ENCODE data around the gene GPD1L. TPM values are rescaled to one million over a fixed set of nuclear protein-coding genes. Genes with fewer than 3 reads are reported as not detected.

Gene GPD1L
- polyA plus RNA-seq, 1 donor from 2014 or later: 18.2 TPM

DNA sequence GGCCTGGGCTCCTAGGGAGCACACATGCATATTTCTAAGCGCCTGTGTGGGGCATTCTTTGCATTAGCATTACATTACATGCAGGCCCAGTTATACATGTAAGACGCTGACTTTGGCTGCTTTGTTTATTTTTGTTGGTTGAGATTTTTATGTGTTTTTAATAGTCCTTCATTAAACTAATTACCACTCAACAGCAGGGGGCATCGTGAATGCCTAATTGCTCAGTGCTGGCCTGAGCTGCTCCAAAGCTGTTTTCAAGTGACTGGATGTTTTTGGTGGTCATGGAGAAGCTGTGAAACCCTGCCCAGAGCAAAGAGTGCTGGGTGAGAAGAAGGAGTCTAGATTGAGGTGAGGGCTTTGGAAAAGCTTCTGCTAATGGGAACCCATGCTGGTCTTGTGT lies 41.5 kb downstream of the GPD1L start:
- Histone ChIP-seq H3F3A (ENCODE audit: insufficient read depth, low read length, poor library complexity, severe bottlenecking) (no peaks in the 10 kb centered on the region), H4K20me1 (ENCODE audit: insufficient read depth) (no peaks in the 10 kb centered on the region), H2AFZ (ENCODE audit: low read depth, low read length) (no peak overlapping the region), H3K9ac (ENCODE audit: low read length) (no peak overlapping the region), H3K79me2 (replicated peaks; ENCODE audit: insufficient read depth, low read length) (no peaks in the 10 kb centered on the region), H3K36me3 (ENCODE audit: insufficient read depth, low read length) (no peaks in the 10 kb centered on the region), H3K4me3 (ENCODE audit: low read length) (no peak overlapping the region), H3K27me3 (ENCODE audit: insufficient read depth, low read depth, low read length) (no peaks in the 10 kb centered on the region), H3K27ac (ENCODE audit: low read length) (no peak overlapping the region), H3K9me3 (ENCODE audit: low read length) (no peaks in the 10 kb centered on the region), H3K9me2 (ENCODE audit: insufficient read depth, low read length) (no peaks in the 10 kb centered on the region), H3K4me2 (ENCODE audit: low read length) (no peak overlapping the region)
- no peak for TF ChIP-seq POLR2AphosphoS5 (IDR thresholded peaks at IDR 0.05)
- TF ChIP-seq REST (IDR thresholded peaks at IDR 0.05; ENCODE audit: borderline replicate concordance): no peak
- TF ChIP-seq EZH2 (IDR thresholded peaks at IDR 0.05; ENCODE audit: borderline replicate concordance, insufficient read depth, low read length, poor library complexity, severe bottlenecking): no peak

DNA sequence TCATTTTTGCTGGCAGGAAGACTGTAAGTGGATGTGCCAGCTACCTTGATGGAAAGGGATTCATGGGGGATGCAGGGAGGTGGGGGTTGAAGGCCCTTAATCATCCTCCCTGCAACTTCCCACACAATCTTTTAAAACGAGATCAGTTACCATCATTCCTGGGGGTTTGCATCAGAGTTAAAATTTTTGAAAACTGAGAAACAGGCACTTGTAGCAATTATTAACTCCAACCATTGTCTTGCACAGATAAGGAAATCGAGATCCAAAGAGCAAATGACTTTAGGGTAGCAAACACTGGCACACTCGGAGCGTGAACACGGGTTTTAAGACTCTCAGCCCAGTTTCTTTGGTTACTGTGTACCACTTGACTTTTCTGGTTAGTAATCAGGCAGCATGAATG lies 41.9 kb downstream of the GPD1L start:
- H3K9ac ChIP-seq (ENCODE audit: low read length): no peak overlapping the region
- no peaks in the 10 kb centered on the region for H3K27me3 ChIP-seq (ENCODE audit: insufficient read depth, low read depth, low read length)
- H3K27ac ChIP-seq (ENCODE audit: low read length): no peak overlapping the region
- no peaks in the 10 kb centered on the region for H4K20me1 ChIP-seq (ENCODE audit: insufficient read depth)
- H3K9me3 ChIP-seq (ENCODE audit: low read length): no peaks in the 10 kb centered on the region
- TF ChIP-seq EP300 (conservative IDR thresholded peaks at IDR 0.05; ENCODE audit: poor library complexity, severe bottlenecking): no peak
- TF ChIP-seq MXI1 (conservative IDR thresholded peaks at IDR 0.05; ENCODE audit: poor library complexity, severe bottlenecking): no peak
- TF ChIP-seq TAF1 (IDR thresholded peaks at IDR 0.05; ENCODE audit: low read depth): no peak
- no peak for TF ChIP-seq SMC3 (conservative IDR thresholded peaks at IDR 0.05; ENCODE audit: poor library complexity)
- no peak for TF ChIP-seq EZH2 (IDR thresholded peaks at IDR 0.05; ENCODE audit: borderline replicate concordance, insufficient read depth, low read length, poor library complexity, severe bottlenecking)
- TF ChIP-seq CTCF (IDR thresholded peaks at IDR 0.05; ENCODE audit: poor library complexity, severe bottlenecking): no peak
- no peak for TF ChIP-seq REST (IDR thresholded peaks at IDR 0.05; ENCODE audit: borderline replicate concordance)
- no peak for TF ChIP-seq POLR2AphosphoS5 (IDR thresholded peaks at IDR 0.05)
- TF ChIP-seq RAD21 (conservative IDR thresholded peaks at IDR 0.05): no peak
- no peak overlapping the region for H3K4me2 ChIP-seq (ENCODE audit: low read length)
- H3K4me3 ChIP-seq (ENCODE audit: low read length): no peak overlapping the region
- no peaks in the 10 kb centered on the region for H3K36me3 ChIP-seq (ENCODE audit: insufficient read depth, low read length)
- H3K9me2 ChIP-seq (ENCODE audit: insufficient read depth, low read length): no peaks in the 10 kb centered on the region
- H3K79me2 ChIP-seq (replicated peaks; ENCODE audit: insufficient read depth, low read length): no peaks in the 10 kb centered on the region
- no peaks in the 10 kb centered on the region for H3F3A ChIP-seq (ENCODE audit: insufficient read depth, low read length, poor library complexity, severe bottlenecking)
- H2AFZ ChIP-seq (ENCODE audit: low read depth, low read length): no peak overlapping the region
